ENCODE data around the gene C6orf62.
"Not testable (repeated sequence)": the region's sequence is repeated elsewhere in the genome, so short reads cannot be mapped to it uniquely, and the experiment has no call there.

The C6orf62 gene

GRCh38 chr6:24668066-24668996 is 50.6 kb downstream of the C6orf62 start:
- not testable (repeated sequence) for H2AK5ac ChIP-seq (ENCODE audit: low read depth, low read length)

GRCh38 chr6:24667378-24667803 is 51.6 kb downstream of the C6orf62 start:
- H2BK120ac ChIP-seq (ENCODE audit: low read depth, low read length), result no peak overlapping the region
- H3K4ac ChIP-seq (ENCODE audit: low read length), result no peak overlapping the region
- H3K4me3 ChIP-seq (ENCODE audit: low read length in 2 of 2), result peak overlapping the region; percentile 80 to 92
- H3K27ac ChIP-seq (replicated peaks; ENCODE audit: low read length), result peak overlapping the region; percentile 86
- no peak overlapping the region for H4K91ac ChIP-seq (ENCODE audit: low read depth, low read length, poor library complexity)
- H3K4me2 ChIP-seq (ENCODE audit: insufficient read depth, low read length, poor library complexity, severe bottlenecking), result peak overlapping the region; percentile 69
- no peak overlapping the region for H3K18ac ChIP-seq (ENCODE audit: low read length)
- H3K14ac ChIP-seq (ENCODE audit: low read length), result no peak overlapping the region
- H3K36me3 ChIP-seq (replicated peaks in 1 of 2; ENCODE audit: control insufficient read depth in 2 of 2, insufficient read depth in 2 of 2, low read length in 2 of 2), result peaks cover 6 to 34% of the 10 kb centered on the region in 2 donors
- H3K23ac ChIP-seq (ENCODE audit: low read depth, low read length, poor library complexity), result no peak overlapping the region
- peaks cover 2% of the 10 kb centered on the region for H3K79me1 ChIP-seq (ENCODE audit: low read depth, low read length)
- peaks cover 0 to 24% of the 10 kb centered on the region in 2 donors for H3K9me3 ChIP-seq (replicated peaks in 1 of 2; ENCODE audit: control insufficient read depth in 2 of 2, insufficient read depth in 1 of 2, low read depth in 1 of 2, low read length in 2 of 2)
- H2AK5ac ChIP-seq (ENCODE audit: low read depth, low read length), result no peak overlapping the region
- H4K8ac ChIP-seq (ENCODE audit: low read depth, low read length), result no peak overlapping the region
- H3K27me3 ChIP-seq (ENCODE audit: control insufficient read depth in 3 of 3, insufficient read depth in 3 of 3, low read depth in 1 of 3, low read length in 3 of 3), result no peaks in the 10 kb centered on the region
- no peak overlapping the region for H3K9ac ChIP-seq (ENCODE audit: low read depth, low read length, poor library complexity)
- peak overlapping the region; percentile 96 for H2AFZ ChIP-seq (ENCODE audit: low read length)
- H2BK15ac ChIP-seq (ENCODE audit: low read length), result no peak overlapping the region
- H2BK5ac ChIP-seq (ENCODE audit: low read length), result no peak overlapping the region
- no peak overlapping the region for H2BK12ac ChIP-seq (ENCODE audit: low read length)
- no CpG with 5 or more reads among the region's 9 CpGs for WGBS, 2 donors (ENCODE audit: extremely low coverage in 2 of 2, insufficient read length in 2 of 2, insufficient replicate concordance in 1 of 2)
- no peak for DNase-seq (ENCODE audit: low spot score)
- H3K4me1 ChIP-seq (ENCODE audit: control insufficient read depth in 2 of 2, insufficient read depth in 1 of 2, low read depth in 1 of 2, low read length in 2 of 2), result peaks cover 4 to 10% of the 10 kb centered on the region in 2 donors

More at GRCh38 chr6:24668066-24668996, 50.6 kb downstream of the C6orf62 start:
- not testable (repeated sequence) for H4K8ac ChIP-seq (ENCODE audit: low read depth, low read length); H3K27ac ChIP-seq (replicated peaks; ENCODE audit: low read length); H4K91ac ChIP-seq (ENCODE audit: low read depth, low read length, poor library complexity); H2BK120ac ChIP-seq (ENCODE audit: low read depth, low read length); H3K4ac ChIP-seq (ENCODE audit: low read length); H2AFZ ChIP-seq (ENCODE audit: low read length); H2BK5ac ChIP-seq (ENCODE audit: low read length); H3K79me1 ChIP-seq (ENCODE audit: low read depth, low read length); H3K27me3 ChIP-seq (ENCODE audit: control insufficient read depth in 3 of 3, insufficient read depth in 3 of 3, low read depth in 1 of 3, low read length in 3 of 3); H2BK15ac ChIP-seq (ENCODE audit: low read length); H2BK12ac ChIP-seq (ENCODE audit: low read length); H3K4me2 ChIP-seq (ENCODE audit: insufficient read depth, low read length, poor library complexity, severe bottlenecking); H3K14ac ChIP-seq (ENCODE audit: low read length); H3K23ac ChIP-seq (ENCODE audit: low read depth, low read length, poor library complexity); H3K9ac ChIP-seq (ENCODE audit: low read depth, low read length, poor library complexity); H3K18ac ChIP-seq (ENCODE audit: low read length); DNase-seq (ENCODE audit: low spot score)
- Histone ChIP-seq H3K4me1 (ENCODE audit: control insufficient read depth in 2 of 2, insufficient read depth in 1 of 2, low read depth in 1 of 2, low read length in 2 of 2) (peaks cover 3 to 10% of the 10 kb centered on the region in 2 donors), H3K36me3 (replicated peaks in 1 of 2; ENCODE audit: control insufficient read depth in 2 of 2, insufficient read depth in 2 of 2, low read length in 2 of 2) (peaks cover 3 to 24% of the 10 kb centered on the region in 2 donors), H3K9me3 (replicated peaks in 1 of 2; ENCODE audit: control insufficient read depth in 2 of 2, insufficient read depth in 1 of 2, low read depth in 1 of 2, low read length in 2 of 2) (peaks cover under 1 to 31% of the 10 kb centered on the region in 2 donors), H3K4me3 (ENCODE audit: low read length in 2 of 2) (peak overlapping the region in 1 of 2 donors; percentile 92)
- no CpG with 5 or more reads among the region's 18 CpGs for WGBS, 2 donors (ENCODE audit: extremely low coverage in 2 of 2, insufficient read length in 2 of 2, insufficient replicate concordance in 1 of 2)

GRCh38 chr6:24666641-24667377 is 52.1 kb downstream of the C6orf62 start, which contains the start of the genes ACOT13 and TDP2:
Gene ACOT13, plus strand, starts transcription at chr6:24667077. Its CDS starts 187 bp downstream, at chr6:24667264.
Gene TDP2, minus strand, starts transcription at chr6:24666899. Its CDS starts 37 bp downstream, at chr6:24666862.
- no CpG with 5 or more reads among the region's 62 CpGs for WGBS, 2 donors (ENCODE audit: extremely low coverage in 2 of 2, insufficient read length in 2 of 2, insufficient replicate concordance in 1 of 2)
- Histone ChIP-seq H2BK5ac (ENCODE audit: low read length) (peak within 1 kb of the TSS; percentile 98), H4K91ac (ENCODE audit: low read depth, low read length, poor library complexity) (peak within 1 kb of the TSS; percentile 82)

More at GRCh38 chr6:24666641-24667377, 52.1 kb downstream of the C6orf62 start, which contains the start of the genes ACOT13 and TDP2:
- Histone ChIP-seq H2BK12ac (ENCODE audit: low read length) (peak within 1 kb of the TSS; percentile 30), H3K9me3 (replicated peaks in 1 of 2; ENCODE audit: control insufficient read depth in 2 of 2, insufficient read depth in 1 of 2, low read depth in 1 of 2, low read length in 2 of 2) (peaks cover 0 to 24% of the 10 kb centered on the region in 2 donors), H3K27ac (replicated peaks; ENCODE audit: low read length) (peak within 1 kb of the TSS; percentile 95), H3K4ac (ENCODE audit: low read length) (peak within 1 kb of the TSS; percentile 69), H3K4me1 (ENCODE audit: control insufficient read depth in 2 of 2, insufficient read depth in 1 of 2, low read depth in 1 of 2, low read length in 2 of 2) (peaks cover 9 to 10% of the 10 kb centered on the region in 2 donors), H3K36me3 (replicated peaks in 1 of 2; ENCODE audit: control insufficient read depth in 2 of 2, insufficient read depth in 2 of 2, low read length in 2 of 2) (peaks cover 6 to 39% of the 10 kb centered on the region in 2 donors), H3K23ac (ENCODE audit: low read depth, low read length, poor library complexity) (peak within 1 kb of the TSS; percentile 96), H3K4me2 (ENCODE audit: insufficient read depth, low read length, poor library complexity, severe bottlenecking) (peak within 1 kb of the TSS; percentile 76), H2BK120ac (ENCODE audit: low read depth, low read length) (peak within 1 kb of the TSS; percentile 75), H3K4me3 (ENCODE audit: low read length in 2 of 2) (peak within 1 kb of the TSS; percentile 92 to 93), H3K9ac (ENCODE audit: low read depth, low read length, poor library complexity) (peak within 1 kb of the TSS; percentile 99), H2BK15ac (ENCODE audit: low read length) (peak within 1 kb of the TSS; percentile 100), H3K27me3 (ENCODE audit: control insufficient read depth in 3 of 3, insufficient read depth in 3 of 3, low read depth in 1 of 3, low read length in 3 of 3) (no peaks in the 10 kb centered on the region), H3K18ac (ENCODE audit: low read length) (peak within 1 kb of the TSS; percentile 100), H2AK5ac (ENCODE audit: low read depth, low read length) (peak within 1 kb of the TSS; percentile 78), H3K14ac (ENCODE audit: low read length) (peak within 1 kb of the TSS; percentile 84), H3K79me1 (ENCODE audit: low read depth, low read length) (peaks cover 2% of the 10 kb centered on the region), H4K8ac (ENCODE audit: low read depth, low read length) (peak within 1 kb of the TSS; percentile 86), H2AFZ (ENCODE audit: low read length) (peak within 1 kb of the TSS; percentile 96)
- peak; percentile 96 for DNase-seq (ENCODE audit: low spot score)
